Large intestine (tissue), 3 donors: ENCODE results near the gene AP1M1. TPM values are rescaled to one million over a fixed set of nuclear protein-coding genes. Genes with fewer than 3 reads are reported as not detected.

Source experiments
- DNase-seq, 2 donors: peaks; one replicate each; pipeline versions ENCODE4 v3.0.0 to v3.0.0-alpha.2; 2013
- H3K27ac ChIP-seq: one replicate; pipeline ENCODE4 v1.5.1; 2013; ENCODE audit warnings: low read length
- H3K27me3 ChIP-seq: 2 replicates; pipeline ENCODE4 v1.6.1; 2013; ENCODE audit warnings: low read length; ENCODE audit not compliant: control insufficient read depth, insufficient read depth
- H3K36me3 ChIP-seq: 2 replicates; pipeline ENCODE4 v1.6.1; 2013; ENCODE audit warnings: low read length; ENCODE audit not compliant: control insufficient read depth, insufficient read depth
- H3K4me1 ChIP-seq: one replicate; pipeline ENCODE4 v1.6.1; 2013; ENCODE audit warnings: low read length; ENCODE audit not compliant: control insufficient read depth, insufficient read depth
- H3K4me3 ChIP-seq: one replicate; pipeline ENCODE4 v1.5.1; 2013; ENCODE audit warnings: low read length
- H3K9me3 ChIP-seq: one replicate; pipeline ENCODE4 v1.6.1; 2013; ENCODE audit warnings: mild to moderate bottlenecking, low read depth, low read length, moderate library complexity; ENCODE audit not compliant: control insufficient read depth
- WGBS: methylation state at CpG from one replicate; pipeline ENCODE4 v1.1.5; 2013; ENCODE audit warnings: low lambda C conversion rate; ENCODE audit not compliant: insufficient coverage; 5-methylcytosine and 5-hydroxymethylcytosine counted together
- polyA plus RNA-seq: library from polyadenylated mRNA; unstranded; fragments of 120-200 nt; gene quantifications from one replicate; pipeline ENCODE4 v1.2.1, GENCODE V29; 2013

The AP1M1 gene
- polyA plus RNA-seq, 1 donor: 32.8 TPM

GRCh38 chr19:16207063-16207462 lies 9.4 kb downstream of the AP1M1 start:
- H3K4me3 ChIP-seq: no peak overlapping the region
- peaks cover 85% of the 10 kb centered on the region for H3K36me3 ChIP-seq
- WGBS: no CpG with 5 or more reads among the region's 10 CpGs
- H3K27ac ChIP-seq: no peak overlapping the region
- no peaks in the 10 kb centered on the region for H3K27me3 ChIP-seq
- no peaks in the 10 kb centered on the region for H3K4me1 ChIP-seq
- no peaks in the 10 kb centered on the region for H3K9me3 ChIP-seq
- no peak for DNase-seq

GRCh38 chr19:16207490-16208025 lies 9.8 kb downstream of the AP1M1 start:
- no peak overlapping the region for H3K27ac ChIP-seq
- H3K36me3 ChIP-seq: peaks cover 80% of the 10 kb centered on the region
- H3K4me1 ChIP-seq: no peaks in the 10 kb centered on the region
- no CpG with 5 or more reads among the region's 12 CpGs for WGBS
- no peak overlapping the region for H3K4me3 ChIP-seq
- H3K9me3 ChIP-seq: no peaks in the 10 kb centered on the region
- DNase-seq: no peak
- H3K27me3 ChIP-seq: no peaks in the 10 kb centered on the region

GRCh38 chr19:16208064-16208759 lies 10.5 kb downstream of the AP1M1 start:
- H3K9me3 ChIP-seq: no peaks in the 10 kb centered on the region
- H3K4me1 ChIP-seq: no peaks in the 10 kb centered on the region
- no CpG with 5 or more reads among the region's 21 CpGs for WGBS
- H3K27ac ChIP-seq: no peak overlapping the region
- no peak for DNase-seq
- no peaks in the 10 kb centered on the region for H3K27me3 ChIP-seq
- no peak overlapping the region for H3K4me3 ChIP-seq
- H3K36me3 ChIP-seq: peaks cover 74% of the 10 kb centered on the region

GRCh38 chr19:16208847-16209665 lies 11.3 kb downstream of the AP1M1 start:
- no peak overlapping the region for H3K4me3 ChIP-seq
- H3K27ac ChIP-seq: no peak overlapping the region
- H3K9me3 ChIP-seq: no peaks in the 10 kb centered on the region
- H3K4me1 ChIP-seq: no peaks in the 10 kb centered on the region
- DNase-seq: no peak
- H3K36me3 ChIP-seq: peaks cover 65% of the 10 kb centered on the region
- WGBS: no CpG with 5 or more reads among the region's 29 CpGs
- no peaks in the 10 kb centered on the region for H3K27me3 ChIP-seq

- WGBS: 100% methylated on average over 1 of the region's 4 CpGs
- H3K36me3 ChIP-seq: peaks cover 57% of the 10 kb centered on the region
Observed at GRCh38 chr19:16210168-16210567, 12.5 kb downstream of the AP1M1 start.

GRCh38 chr19:16213076-16213475 lies 15.4 kb downstream of the AP1M1 start:
- H3K36me3 ChIP-seq: peaks cover 42% of the 10 kb centered on the region
- H3K27me3 ChIP-seq: no peaks in the 10 kb centered on the region
- H3K4me3 ChIP-seq: no peak overlapping the region
- H3K27ac ChIP-seq: no peak overlapping the region
- no peak for DNase-seq
- no peaks in the 10 kb centered on the region for H3K4me1 ChIP-seq
- no peaks in the 10 kb centered on the region for H3K9me3 ChIP-seq

More at GRCh38 chr19:16210168-16210567, 12.5 kb downstream of the AP1M1 start:
- DNase-seq: no peak
- H3K27me3 ChIP-seq: no peaks in the 10 kb centered on the region
- no peaks in the 10 kb centered on the region for H3K9me3 ChIP-seq
- no peak overlapping the region for H3K27ac ChIP-seq
- no peaks in the 10 kb centered on the region for H3K4me1 ChIP-seq
- no peak overlapping the region for H3K4me3 ChIP-seq

- H3K9me3 ChIP-seq: peaks cover 18% of the 10 kb centered on the region
- H3K36me3 ChIP-seq: peaks cover 34% of the 10 kb centered on the region
- H3K27ac ChIP-seq: no peak overlapping the region
- no peaks in the 10 kb centered on the region for H3K27me3 ChIP-seq
- H3K4me1 ChIP-seq: no peaks in the 10 kb centered on the region
- no peak for DNase-seq
- WGBS: no CpG with 5 or more reads among the region's 13 CpGs
- H3K4me3 ChIP-seq: no peak overlapping the region
Observed at GRCh38 chr19:16216744-16217670, 19.3 kb downstream of the AP1M1 start.

GRCh38 chr19:16217716-16218451 lies 20.2 kb downstream of the AP1M1 start:
- Histone ChIP-seq H3K4me3 (no peak overlapping the region), H3K9me3 (peaks cover 19% of the 10 kb centered on the region), H3K4me1 (no peaks in the 10 kb centered on the region), H3K36me3 (peaks cover 41% of the 10 kb centered on the region), H3K27ac (no peak overlapping the region), H3K27me3 (no peaks in the 10 kb centered on the region)
- no peak for DNase-seq
- no CpG with 5 or more reads among the region's 16 CpGs for WGBS

GRCh38 chr19:16218851-16219250 lies 21.1 kb downstream of the AP1M1 start:
- no peaks in the 10 kb centered on the region for H3K4me1 ChIP-seq
- H3K27ac ChIP-seq: no peak overlapping the region
- DNase-seq: no peak
- H3K4me3 ChIP-seq: no peak overlapping the region
- peaks cover 50% of the 10 kb centered on the region for H3K36me3 ChIP-seq
- peaks cover 19% of the 10 kb centered on the region for H3K9me3 ChIP-seq
- H3K27me3 ChIP-seq: no peaks in the 10 kb centered on the region
- WGBS: 100% methylated on average over 1 of the region's 2 CpGs
